ENCODE measurements around the gene HIF1A. TPM values are rescaled to one million over a fixed set of nuclear protein-coding genes. Genes with fewer than 3 reads are reported as not detected.

The HIF1A gene
- total and polyA plus RNA-seq, 2 of the 13 experiments (the other 11 are each of a cell fraction or from before 2014, with no cell fraction given): 41.0 to 126 TPM

DNA sequence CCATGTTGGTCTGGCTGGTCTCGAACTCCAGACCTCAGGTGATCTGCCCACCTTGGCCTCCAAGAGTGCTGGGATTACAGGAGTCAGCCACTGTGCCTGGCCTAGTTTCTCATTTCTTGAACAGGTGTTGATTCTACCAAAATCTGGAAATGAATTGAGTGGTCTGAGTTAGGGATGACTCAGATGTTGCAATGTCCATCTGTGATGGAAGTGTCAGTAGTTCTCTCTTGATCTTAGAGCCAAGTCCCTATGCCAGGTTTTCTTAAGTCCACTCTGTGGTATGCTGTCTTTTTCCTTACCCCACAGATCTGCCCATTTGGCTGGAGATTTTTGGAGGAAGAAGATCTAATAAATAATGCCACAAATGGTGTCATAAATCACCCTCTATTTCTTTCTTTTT, 79.5 kb downstream of the HIF1A start (continued):
- TF ChIP-seq ZNF772 (CRISPR knock-in tag; IDR thresholded peaks at IDR 0.05): no peak
- TF ChIP-seq MIER3 (CRISPR knock-in tag; IDR thresholded peaks at IDR 0.05; ENCODE audit: borderline replicate concordance): no peak
- TF ChIP-seq, protein P1, sequence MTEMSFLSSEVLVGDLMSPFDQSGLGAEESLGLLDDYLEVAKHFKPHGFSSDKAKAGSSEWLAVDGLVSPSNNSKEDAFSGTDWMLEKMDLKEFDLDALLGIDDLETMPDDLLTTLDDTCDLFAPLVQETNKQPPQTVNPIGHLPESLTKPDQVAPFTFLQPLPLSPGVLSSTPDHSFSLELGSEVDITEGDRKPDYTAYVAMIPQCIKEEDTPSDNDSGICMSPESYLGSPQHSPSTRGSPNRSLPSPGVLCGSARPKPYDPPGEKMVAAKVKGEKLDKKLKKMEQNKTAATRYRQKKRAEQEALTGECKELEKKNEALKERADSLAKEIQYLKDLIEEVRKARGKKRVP (CRISPR knock-in tag; IDR thresholded peaks at IDR 0.05): no peak
- TF ChIP-seq, protein P2, sequence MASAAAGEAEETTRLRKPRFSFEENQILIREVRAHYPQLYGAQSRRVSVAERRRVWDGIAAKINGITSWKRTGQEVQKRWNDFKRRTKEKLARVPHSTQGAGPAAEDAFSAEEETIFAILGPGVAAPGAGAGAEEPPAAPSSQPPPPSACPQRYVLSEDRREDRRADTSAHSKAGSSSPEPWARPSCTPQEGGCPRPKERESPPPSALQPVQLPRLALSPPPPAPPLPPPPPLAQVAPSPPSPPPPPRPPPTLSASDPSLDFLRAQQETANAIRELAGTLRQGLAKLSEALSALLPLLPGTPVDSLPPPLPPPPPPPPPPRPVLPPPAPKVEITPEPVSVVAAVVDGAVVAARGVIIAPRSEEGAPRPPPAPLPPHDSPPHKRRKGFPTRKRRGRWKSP (CRISPR knock-in tag; IDR thresholded peaks at IDR 0.05): no peak

DNA sequence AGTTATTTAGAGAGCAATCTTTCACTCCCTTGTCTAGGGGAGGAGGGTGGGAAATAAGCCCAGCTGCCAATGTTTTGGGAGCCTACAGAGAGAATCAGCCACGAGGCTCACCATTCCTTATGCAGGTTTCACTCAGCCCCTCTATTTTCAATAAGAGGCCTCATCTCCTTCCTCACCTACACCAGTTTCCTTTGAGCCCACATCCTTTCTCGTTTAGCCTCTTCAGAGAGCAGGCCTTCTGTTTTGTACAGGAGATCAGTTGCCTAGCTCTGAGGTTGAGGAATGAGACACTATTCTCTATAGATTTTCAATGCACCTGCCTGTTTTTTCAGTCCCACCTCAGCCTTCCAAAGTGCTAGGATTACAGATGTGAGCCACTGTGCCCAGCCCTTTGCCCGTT, 84.8 kb downstream of the HIF1A start:
- no TSS peak for BruUV-seq (replicated peaks)
- no peaks in the 10 kb centered on the region for H3K4me1 ChIP-seq (ENCODE audit: insufficient read depth, low read length)
- in situ Hi-C loops (cut with HindIII; ENCODE audit: extremely low pct_ligation_motif_present, low pct_unique_long_range_greater_than_20kb) (no loop called here), intact Hi-C loops (cut with micrococcal nuclease; ENCODE audit: unreplicated experiment) (no loop called here)
- H3K9ac ChIP-seq (ENCODE audit: insufficient read depth, low read depth, low read length): no peak overlapping the region
- H3K36me3 ChIP-seq (replicated peaks in 1 of 2; ENCODE audit: control insufficient read depth in 1 of 2, insufficient read depth in 2 of 2, low read length in 2 of 2): peaks cover 5 to 60% of the 10 kb centered on the region in 2 experiments
- POLR2A ChIA-PET: interaction anchor here (1.7 kb wide), 1 partner anchor 18 kb away, joined by 6 read pairs; the partner anchor contains the start of gene SNAPC1
- 96% methylated on average over 3 of the region's 3 CpGs for WGBS (ENCODE audit: low lambda C conversion rate)
- no peak overlapping the region for H3K4me2 ChIP-seq (ENCODE audit: low read depth, low read length)
- no peaks in the 10 kb centered on the region for H3K27me3 ChIP-seq (ENCODE audit: control insufficient read depth in 1 of 2, insufficient read depth in 2 of 2, low read length in 2 of 2)
- no peak for ATAC-seq
- no peaks in the 10 kb centered on the region for H3K9me3 ChIP-seq (ENCODE audit: low read length)
- no peak overlapping the region for H2AFZ ChIP-seq (ENCODE audit: low read length)
- CTCF ChIA-PET (ENCODE audit: low intra/inter-chr PET ratio, low total read pairs): no interaction called here
- H3K79me2 ChIP-seq (ENCODE audit: insufficient read depth, low read length): no peaks in the 10 kb centered on the region
- H3K4me3 ChIP-seq (replicated peaks in 1 of 3; ENCODE audit: insufficient read depth in 1 of 3, low read depth in 2 of 3, low read length in 3 of 3): no peak overlapping the region
- no peak overlapping the region for H3K27ac ChIP-seq (ENCODE audit: extremely low read length, insufficient read depth, low read length)
- no peaks in the 10 kb centered on the region for H4K20me1 ChIP-seq (ENCODE audit: insufficient read depth, low read length)
- FAIRE-seq: no peak
- DNase-seq (ENCODE audit: low spot score): no peak
- TF ChIP-seq, protein P3, sequence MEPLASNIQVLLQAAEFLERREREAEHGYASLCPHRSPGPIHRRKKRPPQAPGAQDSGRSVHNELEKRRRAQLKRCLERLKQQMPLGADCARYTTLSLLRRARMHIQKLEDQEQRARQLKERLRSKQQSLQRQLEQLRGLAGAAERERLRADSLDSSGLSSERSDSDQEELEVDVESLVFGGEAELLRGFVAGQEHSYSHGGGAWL (CRISPR knock-in tag; IDR thresholded peaks at IDR 0.05): no peak
- no peak for TF ChIP-seq FOSL1 (CRISPR knock-in tag; IDR thresholded peaks at IDR 0.05; ENCODE audit: borderline replicate concordance)
- no peak for TF ChIP-seq GABPA (IDR thresholded peaks at IDR 0.05; ENCODE audit: low read depth, low read length)
- TF ChIP-seq GABPA (CRISPR knock-in tag; IDR thresholded peaks at IDR 0.05; ENCODE audit: low read depth): no peak
- TF ChIP-seq, protein P4, sequence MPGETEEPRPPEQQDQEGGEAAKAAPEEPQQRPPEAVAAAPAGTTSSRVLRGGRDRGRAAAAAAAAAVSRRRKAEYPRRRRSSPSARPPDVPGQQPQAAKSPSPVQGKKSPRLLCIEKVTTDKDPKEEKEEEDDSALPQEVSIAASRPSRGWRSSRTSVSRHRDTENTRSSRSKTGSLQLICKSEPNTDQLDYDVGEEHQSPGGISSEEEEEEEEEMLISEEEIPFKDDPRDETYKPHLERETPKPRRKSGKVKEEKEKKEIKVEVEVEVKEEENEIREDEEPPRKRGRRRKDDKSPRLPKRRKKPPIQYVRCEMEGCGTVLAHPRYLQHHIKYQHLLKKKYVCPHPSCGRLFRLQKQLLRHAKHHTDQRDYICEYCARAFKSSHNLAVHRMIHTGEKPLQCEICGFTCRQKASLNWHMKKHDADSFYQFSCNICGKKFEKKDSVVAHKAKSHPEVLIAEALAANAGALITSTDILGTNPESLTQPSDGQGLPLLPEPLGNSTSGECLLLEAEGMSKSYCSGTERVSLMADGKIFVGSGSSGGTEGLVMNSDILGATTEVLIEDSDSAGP (CRISPR knock-in tag; IDR thresholded peaks at IDR 0.05; ENCODE audit: borderline replicate concordance): no peak
- no peak for TF ChIP-seq ZNF746 (CRISPR knock-in tag; IDR thresholded peaks at IDR 0.05)
- TF ChIP-seq TEAD2 (CRISPR knock-in tag; IDR thresholded peaks at IDR 0.05): no peak
- no peak for TF ChIP-seq JDP2 (CRISPR knock-in tag; IDR thresholded peaks at IDR 0.05; ENCODE audit: borderline replicate concordance)
- TF ChIP-seq ZKSCAN8 (CRISPR knock-in tag; IDR thresholded peaks at IDR 0.05; ENCODE audit: borderline replicate concordance): no peak
- TF ChIP-seq CBFB (CRISPR knock-in tag; IDR thresholded peaks at IDR 0.05): no peak
- TF ChIP-seq PAF1 (CRISPR knock-in tag; IDR thresholded peaks at IDR 0.05): no peak
- TF ChIP-seq ZBTB38 (CRISPR knock-in tag; IDR thresholded peaks at IDR 0.05): no peak
- TF ChIP-seq ZNF224 (CRISPR knock-in tag; IDR thresholded peaks at IDR 0.05): no peak
- TF ChIP-seq, protein P5, sequence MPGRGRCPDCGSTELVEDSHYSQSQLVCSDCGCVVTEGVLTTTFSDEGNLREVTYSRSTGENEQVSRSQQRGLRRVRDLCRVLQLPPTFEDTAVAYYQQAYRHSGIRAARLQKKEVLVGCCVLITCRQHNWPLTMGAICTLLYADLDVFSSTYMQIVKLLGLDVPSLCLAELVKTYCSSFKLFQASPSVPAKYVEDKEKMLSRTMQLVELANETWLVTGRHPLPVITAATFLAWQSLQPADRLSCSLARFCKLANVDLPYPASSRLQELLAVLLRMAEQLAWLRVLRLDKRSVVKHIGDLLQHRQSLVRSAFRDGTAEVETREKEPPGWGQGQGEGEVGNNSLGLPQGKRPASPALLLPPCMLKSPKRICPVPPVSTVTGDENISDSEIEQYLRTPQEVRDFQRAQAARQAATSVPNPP (CRISPR knock-in tag; IDR thresholded peaks at IDR 0.05): no peak
- no peak for TF ChIP-seq ATF1 (CRISPR knock-in tag; IDR thresholded peaks at IDR 0.05)
- TF ChIP-seq ZNF264 (CRISPR knock-in tag; IDR thresholded peaks at IDR 0.05): no peak

Data from HepG2 (cell line).